K562 (cell line): ENCODE measurements around the gene TNFAIP3. TPM values are rescaled to one million over a fixed set of nuclear protein-coding genes. Genes with fewer than 3 reads are reported as not detected.

Source experiments
- CEBPG ChIP-seq, 3 experiments: fragments of 200-800 bp in 1 of 3; sonication (Bioruptor generic) in 1 of 3; sonication (generic) in 1 of 3; formaldehyde crosslinking in 1 of 3; IDR thresholded peaks in 2 of 3; conservative IDR thresholded peaks in 1 of 3; 2 replicates each; pipeline versions ENCODE4 v1.6.1 to v1.8.0; 2016 to 2022; ENCODE audit warnings: missing compliant biosample characterization in 2 of 3, missing genetic modification characterization in 2 of 3, mild to moderate bottlenecking in 1 of 3, missing genetic modification reagents in 1 of 3
- CREB3 ChIP-seq: fragments of 450-650 bp; conservative IDR thresholded peaks from 2 replicates; pipeline ENCODE4 v1.6.1; 2016; ENCODE audit warnings: missing genetic modification characterization, low read depth, mild to moderate bottlenecking, missing compliant biosample characterization, moderate library complexity
- ESRRB ChIP-seq: fragments of 250-450 bp; sonication (Bioruptor Pico); IDR thresholded peaks from 2 replicates; pipeline ENCODE4 v1.5.0; 2020; ENCODE audit warnings: mild to moderate bottlenecking, moderate library complexity, borderline replicate concordance
- GATAD2B ChIP-seq: fragments of 450-650 bp; IDR thresholded peaks from 2 replicates; pipeline ENCODE4 v1.6.1; 2017; ENCODE audit warnings: mild to moderate bottlenecking, borderline replicate concordance
- MNT ChIP-seq, 2 experiments: fragments of 450-650 bp; conservative IDR thresholded peaks; 2 replicates each; pipeline ENCODE4 v1.6.1; 2017; ENCODE audit warnings: mild to moderate bottlenecking in 2 of 2, moderate library complexity in 2 of 2
- PCBP2 ChIP-seq: fragments of 200-400 bp; formaldehyde crosslinking; IDR thresholded peaks from 2 replicates; pipeline ENCODE4 v1.6.1; 2018; ENCODE audit warnings: low read length, low read depth, mild to moderate bottlenecking, moderate library complexity; ENCODE audit not compliant: poor library complexity, severe bottlenecking
- PML ChIP-seq: IDR thresholded peaks from 2 replicates; pipeline ENCODE4 v1.6.1; 2012; ENCODE audit warnings: low read length, inconsistent platforms
- POLR2AphosphoS5 ChIP-seq: IDR thresholded peaks from 2 replicates; pipeline ENCODE4 v1.6.1; 2011; ENCODE audit warnings: mild to moderate bottlenecking, low read depth, low read length, moderate library complexity; ENCODE audit not compliant: control insufficient read depth, insufficient read depth
- PRDM10 ChIP-seq: fragments of 450-650 bp; IDR thresholded peaks from 2 replicates; pipeline ENCODE4 v1.6.1; 2018; ENCODE audit not compliant: partially characterized antibody
- PREB ChIP-seq: sonication (generic); formaldehyde crosslinking; IDR thresholded peaks from 2 replicates; pipeline ENCODE4 v1.8.1; 2023; ENCODE audit warnings: mild to moderate bottlenecking, missing genetic modification reagents
- ZKSCAN8 ChIP-seq: fragments of 200-800 bp; sonication (Bioruptor generic); IDR thresholded peaks from 2 replicates; pipeline ENCODE4 v1.6.1; 2016; ENCODE audit warnings: missing genetic modification characterization, missing compliant biosample characterization
- ZNF140 ChIP-seq: fragments of 250-450 bp; sonication (Bioruptor Pico); IDR thresholded peaks from 2 replicates; pipeline ENCODE4 v1.8.0; 2021; ENCODE audit warnings: moderate library complexity, mild to moderate bottlenecking, inconsistent platforms
- ZNF589 ChIP-seq: fragments of 200-800 bp; sonication (Bioruptor generic); IDR thresholded peaks from 2 replicates; pipeline ENCODE4 v1.6.1; 2016; ENCODE audit warnings: low read depth, missing genetic modification characterization, missing compliant biosample characterization
- ZNF778 ChIP-seq: fragments of 450-650 bp; formaldehyde crosslinking; IDR thresholded peaks from 2 replicates; pipeline ENCODE4 v1.4.0; 2020; ENCODE audit warnings: mild to moderate bottlenecking, moderate library complexity
- polyA plus RNA-seq, 8 experiments: library from polyadenylated mRNA; depleted of rRNA in 4 of 8; stranded (reverse) in 5 of 8; unstranded in 3 of 8; fragments of >200 nt; fragmentation: Nextera tagmentation in 2 of 8; fragmentation: Illumina TruSeq in 1 of 8; extraction: Ambion mirVana in 2 of 8; extraction: Trizol in 1 of 8; gene quantifications; 2 replicates each; pipeline versions ENCODE4 v1.2.1 to v1.2.3, GENCODE V29; 2011 to 2014; ENCODE audit warnings: inconsistent platforms in 1 of 8, missing spikeins in 1 of 8
- total RNA-seq, 7 experiments: library from RNA; depleted of rRNA in 6 of 7; stranded (reverse); fragments of >200 nt in 6 of 7; fragmentation: Illumina TruSeq in 2 of 7; extraction: Trizol in 2 of 7; gene quantifications; 2 replicates each; pipeline versions ENCODE4 v1.2.1 to v1.2.3, GENCODE V29; 2011 to 2021; ENCODE audit warnings: low replicate concordance in 1 of 7

The TNFAIP3 gene
- total and polyA plus RNA-seq, 9 of the 15 experiments (the other 6 are each of a cell fraction or from before 2014, with no cell fraction given), result 0.79 to 17.0 (median 6.4) TPM

DNA sequence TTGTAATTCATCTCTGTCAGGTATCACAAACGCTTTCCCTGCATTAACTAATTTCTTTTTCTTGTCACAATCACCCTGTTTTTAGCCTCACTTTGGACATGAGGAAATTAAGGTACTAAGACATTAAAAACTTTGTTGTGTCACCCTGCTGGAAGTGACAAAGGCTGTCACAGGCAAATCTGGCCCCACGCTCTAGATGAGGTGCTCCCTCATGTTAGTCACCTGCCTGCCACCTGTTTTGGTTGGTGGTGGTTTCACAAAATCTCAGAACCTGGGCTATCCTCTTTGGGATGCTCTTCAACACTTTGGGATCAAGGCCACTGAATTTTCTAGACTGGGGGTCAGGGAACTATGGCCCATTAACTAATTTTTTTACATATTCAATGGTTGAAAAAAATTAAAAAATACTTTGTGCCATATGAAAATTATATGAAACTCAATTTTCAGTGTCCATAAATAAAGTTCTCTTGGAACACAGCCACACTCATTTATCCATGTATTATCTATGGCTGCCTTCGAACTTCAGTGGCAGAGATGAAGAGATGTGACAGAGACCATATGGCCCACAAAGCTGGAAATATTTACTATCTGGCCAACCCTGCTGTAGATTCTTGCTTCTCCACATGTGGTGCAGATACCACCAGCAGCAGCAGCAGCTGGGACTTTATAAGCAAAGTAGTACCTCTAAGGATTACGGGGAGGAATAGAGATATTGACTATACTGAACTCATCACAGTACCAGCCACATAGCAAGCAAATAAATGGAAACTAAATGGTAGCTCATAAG, 16.1 kb upstream of the TNFAIP3 start (continued):
- no peak for TF ChIP-seq PCBP2
- peak; percentile 56; the same call in 1 of the 2 replicates for TF ChIP-seq ZNF589 (CRISPR knock-in tag)
- TF ChIP-seq GATAD2B, result 0 out of 2 replicates have a peak, but pooled peaks have one; percentile 50
- peak; percentile 92 for TF ChIP-seq PML
- 0 out of 4 replicates have a peak, but pooled peaks of 1 of the 2 experiments have one; percentile 32 for TF ChIP-seq MNT (conservative IDR thresholded peaks at IDR 0.05)
- 0 out of 2 replicates have a peak, but pooled peaks have one; percentile 44 for TF ChIP-seq CREB3 (tag)
- no peak for TF ChIP-seq PREB (CRISPR knock-in tag)
- TF ChIP-seq ZNF778 (CRISPR knock-in tag), result no peak
- TF ChIP-seq ZNF140 (CRISPR knock-in tag), result no peak
- no peak for TF ChIP-seq PRDM10
- no peak for TF ChIP-seq ESRRB (CRISPR knock-in tag)
- 0 out of 2 replicates have a peak, but pooled peaks have one; percentile 36 for TF ChIP-seq ZKSCAN8
- no peak for TF ChIP-seq CEBPG (CRISPR knock-in tag; IDR thresholded peaks at IDR 0.05)
- TF ChIP-seq CEBPG (tag; conservative IDR thresholded peaks at IDR 0.05 in 1 of 2, IDR thresholded peaks at IDR 0.05 in 1 of 2), result no peak
- peak; percentile 96 for TF ChIP-seq POLR2AphosphoS5
